ENCODE measurements around the gene RMC1.

- TF ChIP-seq CTCF (IDR thresholded peaks at IDR 0.05; ENCODE audit: low read depth, low read length): no peak
- TF ChIP-seq EZH2phosphoT487 (IDR thresholded peaks at IDR 0.05; ENCODE audit: low read depth): no peak
These were observed 36.7 kb downstream of the RMC1 start for GRCh38 chr18:23539911-23540525.
